ENCODE measurements around the gene LSP1. TPM values are rescaled to one million over a fixed set of nuclear protein-coding genes. Genes with fewer than 3 reads are reported as not detected.

Gene LSP1
- total and polyA plus RNA-seq, 2 of the 8 experiments (the other 6 are each of a cell fraction or from before 2014, with no cell fraction given) = 0.03 TPM; not detected in 1

DNA sequence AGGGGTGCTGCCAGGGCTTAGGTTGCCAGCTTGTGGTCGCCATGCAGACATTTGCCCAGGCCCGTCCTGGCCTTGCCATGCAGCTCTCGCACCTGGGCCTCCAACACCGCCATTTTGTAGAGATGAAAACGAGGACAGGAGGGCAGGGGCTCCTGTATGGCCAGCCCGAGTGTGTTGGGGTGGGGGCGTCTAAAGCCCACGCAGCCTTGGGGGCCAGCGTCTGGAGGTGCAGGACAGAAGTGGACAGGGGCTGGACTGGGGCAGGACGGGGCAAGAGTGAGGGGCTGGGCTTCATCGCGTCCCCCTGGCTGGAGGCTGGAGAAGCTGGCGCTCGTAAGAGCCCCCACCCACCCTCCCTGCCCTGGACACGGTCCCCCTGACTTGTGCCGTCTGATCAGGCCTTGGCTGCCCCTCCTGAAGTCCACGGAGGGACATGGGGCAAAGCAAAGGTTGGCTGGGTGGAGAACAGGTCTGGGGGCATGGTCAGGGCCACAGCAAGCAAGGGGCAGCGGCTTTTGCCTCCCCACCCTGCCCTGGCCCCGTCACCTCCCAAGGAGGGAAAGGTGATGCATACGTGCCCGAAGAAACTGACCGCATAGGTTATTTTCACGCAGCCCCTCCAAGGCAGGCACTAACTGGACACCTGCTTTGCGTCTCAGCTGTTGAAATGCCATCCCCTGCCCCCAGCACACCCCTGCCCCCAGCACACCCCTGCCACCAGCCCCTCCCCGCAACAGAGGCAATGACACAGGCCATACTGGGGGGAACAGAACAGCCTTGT, 67.4 kb downstream of the LSP1 start:
- WGBS, 2 experiments (ENCODE audit: extremely low coverage in 1 of 2, insufficient coverage in 1 of 2, insufficient read length in 1 of 2, insufficient replicate concordance in 2 of 2, low coverage in 1 of 2, low lambda C conversion rate in 2 of 2, missing lambda C conversion rate in 1 of 2) = 84% methylated on average over 18 of the region's 25 CpGs; no CpG with 5 or more reads in 1 of the 2 experiments
- POLR2A ChIA-PET (ENCODE audit: partially characterized antibody) = no interaction called here
- no peak for DNase-seq (ENCODE audit: low read depth in 1 of 2, low spot score in 2 of 2)

More for the DNA sequence above, 67.4 kb downstream of the LSP1 start:
- Histone ChIP-seq H3K4me3 (ENCODE audit: extremely low read depth in 1 of 4, insufficient read depth in 2 of 4, low read depth in 3 of 4, low read length in 4 of 4) (no peak overlapping the region), H3K9ac (replicated peaks in 1 of 4; ENCODE audit: extremely low read depth in 1 of 4, low read depth in 3 of 4, low read length in 3 of 4) (no peak overlapping the region), H4K91ac (replicated peaks; ENCODE audit: insufficient read length, low read length) (no peak overlapping the region), H3K4me1 (replicated peaks in 1 of 4; ENCODE audit: control insufficient read depth in 3 of 4, insufficient read depth in 4 of 4, low read length in 3 of 4) (peaks cover 0 to 3% (median 3%) of the 10 kb centered on the region in 4 experiments; a peak in 4 of 7 replicates), H2BK15ac (ENCODE audit: low read length) (no peak overlapping the region), H3K9me3 (ENCODE audit: insufficient read depth in 2 of 2, low read depth in 1 of 2, low read length in 1 of 2) (no peaks in the 10 kb centered on the region), H3K56ac (replicated peaks; ENCODE audit: insufficient read length, low read depth, low read length) (no peak overlapping the region), H2BK5ac (ENCODE audit: low read depth, low read length) (no peak overlapping the region), H3K14ac (ENCODE audit: insufficient read length) (no peak overlapping the region), H3K79me2 (ENCODE audit: control insufficient read depth in 1 of 2, insufficient read depth in 2 of 2, low read length in 2 of 2) (no peaks in the 10 kb centered on the region), H2BK12ac (ENCODE audit: low read depth, low read length) (no peak overlapping the region), H3K4me2 (ENCODE audit: insufficient read depth in 1 of 2, low read depth in 2 of 2, low read length in 2 of 2) (no peak overlapping the region), H3K36me3 (ENCODE audit: control insufficient read depth in 2 of 4, insufficient read depth in 4 of 4, low read length in 3 of 4) (no peaks in the 10 kb centered on the region), H3K23me2 (ENCODE audit: low read depth, low read length) (peaks cover 5% of the 10 kb centered on the region; the same call in 1 of the 2 replicates), H2AFZ (ENCODE audit: low read length) (no peak overlapping the region), H3K23ac (ENCODE audit: insufficient read length) (no peak overlapping the region), H3K4ac (replicated peaks; ENCODE audit: insufficient read length, low read depth, low read length) (no peak overlapping the region), H3K27ac (ENCODE audit: low read depth, low read length) (no peak overlapping the region), H4K20me1 (replicated peaks in 1 of 2; ENCODE audit: control insufficient read depth in 1 of 2, insufficient read depth in 2 of 2, low read length in 2 of 2) (peaks cover 0 to 2% of the 10 kb centered on the region in 2 experiments), H3K18ac (ENCODE audit: extremely low read depth, low read length) (no peak overlapping the region), H2AK5ac (ENCODE audit: low read depth, low read length) (no peak overlapping the region), H3K27me3 (replicated peaks in 1 of 4; ENCODE audit: control insufficient read depth in 3 of 4, extremely low read depth in 1 of 4, insufficient read depth in 3 of 4, low read length in 3 of 4) (no peaks in the 10 kb centered on the region), H4K5ac (ENCODE audit: insufficient read length, low read depth, low read length) (no peak overlapping the region), H2BK120ac (replicated peaks; ENCODE audit: low read depth, low read length) (no peak overlapping the region), H3K79me1 (ENCODE audit: low read depth, low read length) (no peaks in the 10 kb centered on the region), H4K8ac (ENCODE audit: extremely low read depth, insufficient read depth, low read length) (no peak overlapping the region), H2BK20ac (ENCODE audit: low read length) (no peak overlapping the region)
- CTCF ChIA-PET (ENCODE audit: partially characterized antibody) = interaction anchor here (0.6 to 4.4 kb wide), 17 partner anchors 10 to 245 kb away, joined by 3 to 47 read pairs (median 7); partner anchors contain the start of gene PRR33
- no peak for TF ChIP-seq SRF (IDR thresholded peaks at IDR 0.05; ENCODE audit: low read depth, low read length)
- no peak for TF ChIP-seq SUZ12 (IDR thresholded peaks at IDR 0.05; ENCODE audit: low read length)
- TF ChIP-seq CBX8 (IDR thresholded peaks at IDR 0.05; ENCODE audit: borderline replicate concordance, low read depth, low read length) = no peak
- TF ChIP-seq RXRA (IDR thresholded peaks at IDR 0.05; ENCODE audit: insufficient read depth, low read depth, low read length) = no peak
- TF ChIP-seq CEBPB (IDR thresholded peaks at IDR 0.05; ENCODE audit: low read depth, low read length) = no peak
- TF ChIP-seq TBP (IDR thresholded peaks at IDR 0.05; ENCODE audit: low read depth, low read length) = no peak
- FAIRE-seq = no peak

All from H1 (cell line).